GM23338 (cell line): ENCODE data around the gene GOLGA6C.

Experiments
- CTCF ChIP-seq, 2 experiments: fragments of 200-600 bp in 1 of 2; sonication (generic) in 1 of 2; conservative IDR thresholded peaks; 2 replicates each; pipeline versions ENCODE4 v1.5.1 to v1.6.1; 2016 to 2017; ENCODE audit warnings: antibody characterized with exemption in 2 of 2, low read depth in 2 of 2, mild to moderate bottlenecking in 2 of 2, moderate library complexity in 1 of 2
- EZH2 ChIP-seq: fragments of 200-600 bp; sonication (generic); IDR thresholded peaks from one replicate; pipeline ENCODE4 v1.8.0; 2017; ENCODE audit warnings: antibody characterized with exemption, mild to moderate bottlenecking, low read depth; ENCODE audit not compliant: unreplicated experiment
- POLR2AphosphoS5 ChIP-seq: IDR thresholded peaks from 2 replicates; pipeline ENCODE4 v1.6.1; 2016; ENCODE audit warnings: antibody characterized with exemption, low read depth

- TF ChIP-seq CTCF (conservative IDR thresholded peaks at IDR 0.05; ENCODE audit: low read depth in 2 of 2), result no peak
- no peak for TF ChIP-seq EZH2
- no peak for TF ChIP-seq POLR2AphosphoS5
Observed at GRCh38 chr15:75237316-75237982, 20.7 kb upstream of the GOLGA6C start.
